T-helper 1 cell treated with Interleukin-12 subunit alpha and Interleukin-12 subunit beta and Interleukin-4 antibody, amounts not matched to agents 30 ng/mL and 1 ng/mL, for 36 hours (primary cell): ENCODE measurements around the gene INTS15. TPM values are rescaled to one million over a fixed set of nuclear protein-coding genes. Genes with fewer than 3 reads are reported as not detected.
"Not testable (repeated sequence)": the region's sequence is repeated elsewhere in the genome, so short reads cannot be mapped to it uniquely, and the experiment has no call there.

ENCODE experiments used
- intact Hi-C: fragments of 100-400 bp; cut with micrococcal nuclease; formaldehyde crosslinking; loops from one replicate; pipeline ENCODE4 v1.15.1; 2024
- total RNA-seq: library from RNA; stranded (reverse); gene quantifications from 2 replicates; pipeline ENCODE4 v1.2.3, GENCODE V29; 2022

INTS15 gene
- total RNA-seq, 1 donor from 2014 or later = 41.8 TPM

DNA sequence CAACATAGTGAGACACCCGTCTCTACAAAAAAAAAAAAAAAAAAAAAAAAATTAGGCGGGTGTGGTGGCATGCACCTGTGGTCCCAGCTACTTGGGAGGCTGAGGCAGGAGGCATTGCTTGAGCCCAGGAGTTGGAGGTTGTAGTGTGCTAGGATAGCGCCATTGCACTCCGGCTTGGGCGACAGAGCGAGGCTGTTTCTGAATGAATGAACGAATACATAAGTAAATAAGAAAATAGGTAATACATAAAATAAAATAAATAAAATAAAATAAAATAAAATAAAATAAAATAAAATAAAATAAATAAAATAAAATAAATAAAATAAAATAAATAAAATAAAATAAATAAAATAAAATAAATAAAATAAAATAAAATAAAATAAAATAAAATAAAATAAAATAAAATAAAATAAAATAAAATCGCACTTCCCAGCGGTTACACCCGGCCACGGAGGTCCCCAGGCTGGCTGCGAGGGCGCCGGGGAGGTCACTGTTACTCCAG, 12.9 kb upstream of the INTS15 start:
- intact Hi-C loops = loop anchor here (1.0 to 5.0 kb wide), 5 partner anchors 13 to 1390 kb away; partner anchors contain the start of genes GLCCI1, INTS15 and ZNF12

DNA sequence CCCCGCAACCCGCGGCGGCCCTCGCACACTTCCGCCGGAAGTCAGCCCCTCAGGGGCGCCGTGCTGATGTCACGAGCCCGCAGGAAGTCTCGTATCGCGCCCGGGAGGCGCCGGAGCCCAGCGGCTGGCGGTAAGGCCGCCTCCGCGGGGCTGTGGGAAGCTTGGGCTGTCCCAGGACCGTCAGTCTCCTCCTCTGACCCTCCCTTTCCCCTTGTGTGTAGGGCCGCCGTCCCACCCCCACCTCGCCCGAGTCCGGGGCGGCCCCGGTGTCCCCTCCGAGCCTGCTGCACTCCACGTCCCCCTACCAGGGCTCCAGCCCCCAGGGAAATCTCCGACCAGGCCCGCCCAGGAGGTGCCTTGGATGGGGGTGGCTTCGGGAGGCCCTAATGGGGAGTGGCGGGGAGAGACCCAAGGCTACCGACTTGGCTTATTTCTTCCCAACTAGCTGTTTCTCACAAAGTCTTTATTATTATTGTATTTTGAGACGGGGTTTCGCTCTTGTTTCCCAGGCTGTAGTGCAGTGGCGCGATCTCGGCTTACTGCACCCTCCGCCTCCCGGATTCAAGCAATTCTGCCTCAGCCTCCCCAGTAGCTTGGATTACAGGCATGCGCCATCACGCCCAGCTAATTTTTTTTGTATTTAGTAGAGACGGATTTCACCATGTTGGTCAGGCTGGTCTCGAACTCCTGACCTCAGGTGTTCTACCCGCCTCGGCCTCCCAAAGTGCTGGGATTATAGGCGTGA, 12.3 kb upstream of the INTS15 start, which contains the start of gene ZDHHC4:
TSS of gene ZDHHC4 (plus strand) at position 86 of the 745 bp plus-strand sequence. CDS start 3,108 bp downstream, outside the sequence.
- intact Hi-C loops = loop anchor here (1.0 to 5.0 kb wide), 5 partner anchors 13 to 1390 kb away; partner anchors contain the start of genes GLCCI1, INTS15 and ZNF12

DNA sequence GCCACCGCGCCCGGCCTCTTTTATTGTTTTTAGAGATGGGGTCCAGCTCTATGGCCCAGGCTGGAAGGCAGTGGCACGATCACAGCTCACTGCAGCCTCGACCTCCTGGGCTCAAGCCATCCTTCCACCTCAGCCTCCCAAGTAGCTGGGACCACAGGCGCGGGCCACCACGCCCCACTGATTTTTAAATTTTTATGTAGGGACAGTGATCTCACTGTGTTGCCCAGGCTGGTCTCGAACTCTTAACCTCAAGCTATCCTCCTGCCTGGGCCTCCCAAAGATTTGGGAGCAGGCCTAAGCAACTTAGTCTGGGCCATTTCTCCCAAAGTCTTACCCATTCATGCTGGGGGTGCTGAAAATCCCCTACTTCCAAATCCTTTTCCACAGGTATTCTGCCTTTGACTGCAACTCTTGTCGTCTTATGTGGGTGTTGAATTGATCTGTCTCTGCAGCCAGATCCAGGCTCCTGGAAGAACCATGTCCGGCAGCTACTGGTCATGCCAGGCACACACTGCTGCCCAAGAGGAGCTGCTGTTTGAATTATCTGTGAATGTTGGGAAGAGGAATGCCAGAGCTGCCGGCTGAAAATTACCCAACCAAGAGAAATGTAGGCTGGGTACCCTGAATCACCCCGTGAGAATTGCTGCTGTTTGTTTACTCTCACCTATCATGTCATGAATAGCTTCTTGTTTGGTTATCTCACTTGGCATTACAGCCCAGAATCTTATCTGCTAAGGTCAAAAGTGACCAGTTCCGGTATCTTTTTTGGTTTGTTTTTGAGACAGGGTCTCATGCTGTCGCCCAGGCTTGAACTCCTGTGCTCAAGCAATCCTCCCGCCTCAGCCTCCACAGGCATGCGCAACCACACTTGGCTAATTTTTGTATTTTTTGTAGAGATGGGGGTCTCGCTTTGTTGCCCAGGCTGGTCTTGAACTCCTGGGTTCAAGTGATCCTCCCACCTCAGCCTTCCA, 11.4 kb upstream of the INTS15 start:
- intact Hi-C loops = loop anchor here (5.0 kb wide), 2 partner anchors 149 to 1389 kb away; partner anchors contain the start of gene GLCCI1

DNA sequence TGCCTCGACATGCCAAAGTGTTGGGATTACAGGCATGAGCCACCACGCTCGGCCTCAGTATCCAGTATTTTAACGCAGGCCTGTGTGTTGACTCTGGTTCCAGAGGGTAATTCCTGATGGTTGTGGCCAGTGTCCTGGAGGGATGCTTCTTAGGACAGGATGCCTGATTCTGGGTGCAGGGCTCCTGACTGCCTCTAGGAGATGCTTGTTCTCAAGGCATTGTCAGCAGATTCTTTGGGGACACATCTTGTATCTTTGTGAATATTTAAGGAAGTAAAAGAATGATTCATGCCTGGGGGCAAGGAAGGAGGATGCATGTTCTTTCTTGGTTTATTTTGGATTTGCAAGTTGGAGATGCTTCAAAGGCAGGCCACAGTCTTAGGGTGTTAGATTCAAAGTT, 10.4 kb upstream of the INTS15 start:
- intact Hi-C loops = loop anchor here (5.0 kb wide), 2 partner anchors 148 to 1388 kb away; partner anchors contain the start of gene GLCCI1

DNA sequence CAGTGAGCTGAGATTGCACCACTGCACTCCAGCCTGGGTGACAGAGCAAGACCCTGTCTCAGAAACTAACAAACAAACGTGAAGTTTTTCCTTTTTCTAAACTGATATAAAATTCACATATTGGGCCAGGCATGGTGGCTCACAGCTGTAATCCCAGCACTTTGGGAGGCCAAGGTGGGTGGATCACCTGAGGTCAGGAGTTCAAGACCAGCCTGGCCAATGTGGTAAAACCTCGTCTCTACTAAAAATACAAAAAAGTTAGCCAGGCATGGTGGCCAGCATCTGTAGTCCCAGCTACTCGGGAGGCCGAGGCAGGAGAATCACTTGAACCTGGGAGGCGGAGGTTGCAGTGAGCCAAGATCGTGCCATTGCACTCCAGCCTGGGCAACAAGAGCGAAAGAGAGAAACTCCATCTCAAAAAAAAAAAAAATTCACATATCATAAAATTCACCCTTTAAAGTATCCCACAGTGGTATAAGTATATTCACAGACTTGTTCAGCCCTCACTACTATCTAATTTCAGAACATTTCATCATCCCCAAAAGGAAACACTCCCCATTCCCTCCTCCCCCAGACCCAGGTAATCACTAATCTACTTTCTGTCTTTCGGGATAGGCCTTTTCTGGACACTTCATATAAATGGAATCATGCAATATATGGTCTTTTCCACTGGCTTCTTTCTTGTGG, 3.9 kb upstream of the INTS15 start:
- intact Hi-C loops = not testable (repeated sequence)

DNA sequence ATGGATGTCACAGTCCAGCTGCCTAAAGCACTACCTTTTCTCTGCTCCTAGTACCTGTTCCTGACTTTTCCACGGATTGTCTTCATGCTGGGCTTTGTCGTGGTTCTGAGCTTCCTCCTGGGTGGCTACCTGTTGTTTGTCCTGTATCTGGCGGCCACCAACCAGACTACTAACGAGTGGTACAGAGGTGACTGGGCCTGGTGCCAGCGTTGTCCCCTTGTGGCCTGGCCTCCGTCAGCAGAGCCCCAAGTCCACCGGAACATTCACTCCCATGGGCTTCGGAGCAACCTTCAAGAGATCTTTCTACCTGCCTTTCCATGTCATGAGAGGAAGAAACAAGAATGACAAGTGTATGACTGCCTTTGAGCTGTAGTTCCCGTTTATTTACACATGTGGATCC, 1.3 kb upstream of the INTS15 start:
- intact Hi-C loops = no loop called here

DNA sequence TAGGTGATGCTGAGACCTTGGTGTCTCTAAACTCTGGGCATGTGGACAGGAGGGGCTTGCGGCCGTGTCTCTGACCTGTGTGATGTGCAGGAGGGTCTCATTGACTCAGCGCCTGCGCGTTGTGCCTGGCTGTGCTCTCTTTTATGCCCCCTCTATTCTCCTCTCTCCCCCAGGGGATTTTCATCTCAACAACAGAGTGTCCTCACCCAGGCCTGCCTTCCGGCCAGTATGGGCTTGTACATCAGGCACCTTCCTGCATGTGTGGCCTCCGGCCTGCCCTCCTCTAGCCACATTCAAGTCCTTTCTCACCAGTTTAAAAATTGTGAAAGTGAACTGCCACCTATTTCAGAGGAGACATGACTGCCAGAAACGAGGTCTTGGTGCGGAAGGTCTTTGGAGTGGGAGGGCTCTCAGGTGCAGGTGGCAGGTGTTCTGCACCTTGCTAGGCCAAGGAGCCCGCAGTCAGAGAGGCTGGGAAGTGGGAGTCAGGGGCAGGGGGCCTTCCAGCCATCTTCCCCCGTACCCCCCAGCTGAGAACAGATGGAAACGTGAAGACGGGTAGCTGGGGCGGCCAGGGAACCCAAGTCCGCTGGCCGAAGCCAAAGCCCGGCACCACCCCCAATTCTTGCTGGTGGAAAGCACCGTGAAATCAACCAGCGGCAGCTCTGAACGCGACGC, 531 bp upstream of the INTS15 start:
- intact Hi-C loops = no loop called here

DNA sequence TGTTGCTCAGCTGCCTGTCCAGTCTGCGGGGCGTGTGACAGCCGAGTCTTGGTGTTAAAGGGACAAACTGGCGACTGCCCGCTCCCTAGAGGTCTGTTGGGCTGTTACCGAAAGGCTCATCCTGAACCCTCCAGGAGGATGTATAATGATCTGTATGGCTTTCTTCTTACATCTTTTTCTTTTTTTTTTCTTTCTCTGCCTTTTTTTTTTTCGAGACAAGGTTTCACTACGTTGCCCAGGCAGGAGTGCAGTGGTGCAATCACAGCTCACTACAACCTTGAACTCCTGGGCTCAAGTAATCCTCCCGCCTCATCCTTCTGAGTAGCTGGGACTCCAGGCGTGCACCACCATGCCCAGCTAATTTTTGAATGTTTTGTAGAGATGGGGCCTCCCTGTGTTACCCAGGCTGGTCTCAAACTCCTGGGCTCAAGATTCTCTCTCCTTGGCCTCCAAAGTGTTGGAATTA, 857 bp downstream of the INTS15 start:
- intact Hi-C loops = loop anchor here (1.0 kb wide), 6 partner anchors 13 to 1050 kb away; partner anchors contain the start of genes UMAD1 and ZDHHC4

DNA sequence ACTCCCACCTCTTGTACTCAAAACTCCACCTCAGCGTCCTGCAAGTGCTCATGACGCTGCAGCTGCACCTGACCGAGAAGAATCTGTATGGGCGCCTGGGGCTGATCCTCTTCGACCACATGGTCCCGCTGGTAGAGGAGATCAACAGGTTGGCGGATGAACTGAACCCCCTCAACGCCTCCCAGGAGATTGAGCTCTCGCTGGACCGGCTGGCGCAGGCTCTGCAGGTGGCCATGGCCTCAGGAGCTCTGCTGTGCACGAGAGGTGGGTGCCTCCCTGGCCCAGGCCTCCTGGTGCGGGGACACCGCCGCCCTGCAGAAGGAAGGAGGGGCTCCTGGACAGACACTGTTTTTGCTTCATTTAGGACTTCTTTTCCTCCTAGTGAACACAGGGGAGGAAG, 10.3 kb downstream of the INTS15 start:
- intact Hi-C loops = no loop called here

DNA sequence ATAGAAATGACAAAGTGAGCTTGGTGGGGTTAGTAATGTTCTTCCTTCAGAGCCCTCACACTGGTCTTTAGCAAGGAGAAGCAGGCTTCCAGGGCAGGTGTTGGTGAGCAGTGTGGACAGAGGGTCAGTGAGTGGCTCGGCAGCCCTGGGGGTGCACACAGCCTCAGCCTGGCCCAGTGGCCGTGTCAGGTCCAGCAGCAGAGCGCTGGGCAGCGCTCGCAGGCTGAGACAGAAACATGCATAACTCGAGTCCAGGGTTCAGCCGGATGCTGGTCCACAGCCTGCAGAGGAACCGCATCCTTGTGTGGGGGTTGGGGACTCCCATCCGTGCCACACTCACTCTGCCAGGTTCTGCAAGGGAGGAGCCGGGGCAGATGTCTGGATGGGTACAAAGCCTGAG, 14.6 kb downstream of the INTS15 start:
- intact Hi-C loops = no loop called here

DNA sequence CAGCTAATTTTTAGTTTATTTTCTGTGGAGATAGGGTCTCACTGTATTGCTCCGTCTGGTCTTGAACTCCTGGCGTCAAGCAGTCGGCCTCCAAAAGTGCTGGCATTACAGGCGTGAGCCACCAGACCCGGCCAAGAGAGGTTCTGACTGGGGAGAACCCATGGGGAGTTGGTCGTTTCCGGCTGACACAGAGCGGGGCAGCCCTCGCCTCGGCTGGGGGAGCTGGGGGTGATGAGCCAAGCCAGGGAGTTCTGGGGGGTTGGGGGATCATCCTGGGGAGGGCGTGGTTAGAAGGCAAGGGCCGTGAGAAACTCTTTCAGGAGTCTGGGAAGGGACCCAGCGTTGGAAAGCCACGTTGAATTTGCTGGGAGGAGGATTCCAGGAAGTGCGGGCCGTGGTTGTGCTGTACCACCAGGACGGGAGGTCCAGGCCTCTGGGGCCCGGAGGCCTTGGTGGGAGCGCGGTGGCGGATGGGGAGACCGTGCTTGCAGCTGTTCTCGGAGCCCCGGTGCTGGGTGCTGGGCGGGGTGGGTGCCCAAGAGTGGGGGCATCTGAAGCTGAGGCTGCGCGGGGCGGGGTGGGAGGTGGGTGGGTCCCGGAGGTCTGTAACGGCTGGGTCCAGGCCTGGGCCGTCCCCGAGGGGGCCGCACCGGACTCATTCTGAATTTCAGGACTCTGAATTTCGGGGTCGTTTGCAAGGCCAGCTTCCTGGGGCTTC, 17.2 kb downstream of the INTS15 start:
- intact Hi-C loops = no loop called here

DNA sequence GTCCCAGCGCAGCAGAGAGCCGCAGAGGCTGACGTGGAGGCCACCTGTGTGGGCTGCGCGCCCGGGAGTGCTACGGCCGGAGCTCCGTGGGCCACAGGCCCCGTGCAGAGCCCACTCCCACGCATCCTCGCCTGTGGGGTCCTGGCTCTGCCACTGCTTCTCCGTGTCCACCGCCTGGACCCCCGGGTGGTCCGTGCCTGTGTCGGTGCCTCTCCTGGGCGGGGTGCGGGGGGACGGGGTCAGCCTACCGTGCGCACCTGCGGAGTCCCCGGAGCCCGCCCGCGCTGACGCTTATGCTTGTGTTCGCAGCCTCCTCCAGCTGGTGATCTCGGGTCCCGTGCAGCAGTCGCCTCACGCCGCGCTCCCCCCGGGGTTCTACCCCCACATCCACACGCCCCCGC, 17.8 kb downstream of the INTS15 start:
- intact Hi-C loops = no loop called here

DNA sequence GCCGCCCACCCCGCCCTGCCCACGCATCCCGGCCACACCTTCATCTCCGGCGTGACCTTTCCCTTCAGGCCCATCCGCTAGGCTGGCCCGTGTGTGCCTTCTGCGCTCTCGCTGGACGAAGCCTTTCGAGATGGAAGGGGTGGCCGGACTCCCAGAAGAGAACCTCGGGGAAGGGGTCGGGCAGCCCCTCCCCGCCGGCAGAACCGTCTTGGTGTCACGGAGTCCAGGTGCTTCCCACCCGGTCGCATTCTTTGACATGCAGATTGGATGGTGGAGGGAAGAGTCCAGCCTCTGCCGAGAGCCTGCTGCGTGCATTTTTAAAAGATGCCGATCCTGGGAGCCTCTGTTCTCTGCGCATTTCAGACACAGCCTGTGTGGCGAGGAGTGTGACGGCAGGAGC, 18.3 kb downstream of the INTS15 start:
- intact Hi-C loops = no loop called here

DNA sequence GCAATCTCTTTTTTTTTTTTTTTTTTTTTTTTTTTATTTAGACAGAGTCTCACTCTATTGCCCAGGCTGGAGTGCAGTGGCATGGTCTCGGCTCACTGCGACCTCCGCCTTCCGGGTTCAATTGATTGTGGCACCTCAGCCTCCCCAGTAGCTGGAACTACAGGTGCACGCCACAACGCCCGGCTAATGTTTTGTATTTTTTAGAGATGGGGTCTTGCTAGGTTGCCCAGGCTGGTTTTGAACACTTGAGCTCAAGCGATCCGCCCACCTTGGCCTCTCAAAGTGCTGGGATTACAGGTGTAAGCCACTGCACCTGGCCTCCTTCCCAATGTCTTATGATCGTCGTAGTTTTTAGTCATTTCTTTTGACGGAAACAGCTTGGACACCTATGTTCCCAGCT, 19.0 kb downstream of the INTS15 start:
- intact Hi-C loops = no loop called here

DNA sequence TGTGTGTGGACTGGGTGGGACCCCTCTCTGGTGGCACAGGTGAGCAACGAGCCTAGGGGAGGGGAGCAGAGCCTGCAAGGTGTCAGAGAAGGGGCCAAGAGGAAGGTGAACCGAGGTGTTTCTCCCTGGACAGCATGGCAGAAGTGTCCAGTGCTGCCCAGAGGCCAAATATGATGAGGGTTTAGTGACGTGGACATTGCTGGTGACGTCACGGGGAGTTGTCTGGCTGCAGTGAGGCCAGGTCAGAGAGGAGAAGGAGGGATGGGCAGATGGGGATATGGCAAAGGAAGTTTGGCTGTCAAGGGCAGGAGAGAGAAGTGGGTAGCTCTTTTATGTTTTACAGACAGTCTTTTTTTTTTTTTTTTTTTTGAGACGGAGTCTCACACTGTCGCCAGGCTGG, 23.0 kb downstream of the INTS15 start:
- intact Hi-C loops = no loop called here

DNA sequence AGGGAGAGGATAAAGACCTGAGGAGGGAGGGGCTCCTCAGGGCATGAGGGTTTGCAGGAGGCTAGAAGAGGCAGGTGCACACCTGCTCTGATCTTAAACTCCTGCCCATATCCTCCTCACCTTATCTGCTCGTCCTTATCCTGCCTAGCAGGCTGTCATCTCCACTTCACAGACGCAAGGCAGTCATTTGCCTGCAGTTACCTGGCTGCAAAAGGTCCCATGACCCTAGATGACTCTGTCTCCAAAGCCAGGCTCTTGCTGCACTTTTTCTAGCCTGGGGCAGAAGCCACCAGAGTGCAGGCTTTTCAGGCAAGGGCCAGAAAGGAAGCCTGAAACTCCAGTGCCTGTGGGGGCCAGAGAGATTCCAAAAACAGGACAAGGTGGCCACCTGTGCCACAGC, 23.9 kb downstream of the INTS15 start:
- intact Hi-C loops = no loop called here

DNA sequence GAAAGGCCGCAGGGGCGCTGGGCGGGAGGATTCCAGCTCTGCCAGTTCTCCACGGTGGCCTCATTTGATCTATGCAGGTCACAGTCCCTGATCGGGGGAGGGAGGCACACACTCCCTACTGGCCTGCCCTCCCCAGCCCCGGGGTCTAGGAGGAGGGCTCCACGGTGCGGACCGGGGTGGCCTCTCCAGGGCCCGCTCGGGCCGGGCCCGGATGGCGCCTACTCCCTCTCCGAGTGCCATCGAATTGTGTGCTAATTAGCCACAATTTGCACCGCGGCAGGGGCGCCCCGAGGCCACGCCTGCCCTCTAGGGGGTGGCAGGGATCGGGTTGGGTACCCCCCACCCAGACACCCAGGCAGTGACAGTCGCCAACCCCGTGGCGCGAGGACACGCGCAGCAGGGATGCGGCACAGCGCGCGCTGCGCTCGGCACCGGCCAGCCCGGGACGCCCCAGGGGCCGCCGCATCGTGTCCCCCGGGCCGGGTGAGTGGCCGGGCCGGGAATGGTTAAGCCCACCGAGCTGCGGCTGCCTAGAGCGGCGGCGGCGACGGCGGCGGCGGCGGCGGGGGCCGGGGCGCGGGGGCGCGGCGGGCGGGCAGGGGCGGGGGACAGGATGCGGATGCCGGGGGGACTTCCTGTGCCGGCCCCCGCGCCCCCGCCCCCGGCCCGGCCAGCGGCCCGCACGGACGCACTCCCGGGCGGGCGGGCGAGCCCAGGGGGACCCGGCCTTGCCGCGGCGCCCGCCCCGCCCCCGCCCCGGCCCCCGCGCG, 25.3 kb downstream of the INTS15 start, which contains the start of gene ZNF853:
TSS of gene ZNF853 (plus strand) at position 658 of the 770 bp plus-strand sequence. CDS start 565 bp downstream, outside the sequence.
- intact Hi-C loops = no loop called here

DNA sequence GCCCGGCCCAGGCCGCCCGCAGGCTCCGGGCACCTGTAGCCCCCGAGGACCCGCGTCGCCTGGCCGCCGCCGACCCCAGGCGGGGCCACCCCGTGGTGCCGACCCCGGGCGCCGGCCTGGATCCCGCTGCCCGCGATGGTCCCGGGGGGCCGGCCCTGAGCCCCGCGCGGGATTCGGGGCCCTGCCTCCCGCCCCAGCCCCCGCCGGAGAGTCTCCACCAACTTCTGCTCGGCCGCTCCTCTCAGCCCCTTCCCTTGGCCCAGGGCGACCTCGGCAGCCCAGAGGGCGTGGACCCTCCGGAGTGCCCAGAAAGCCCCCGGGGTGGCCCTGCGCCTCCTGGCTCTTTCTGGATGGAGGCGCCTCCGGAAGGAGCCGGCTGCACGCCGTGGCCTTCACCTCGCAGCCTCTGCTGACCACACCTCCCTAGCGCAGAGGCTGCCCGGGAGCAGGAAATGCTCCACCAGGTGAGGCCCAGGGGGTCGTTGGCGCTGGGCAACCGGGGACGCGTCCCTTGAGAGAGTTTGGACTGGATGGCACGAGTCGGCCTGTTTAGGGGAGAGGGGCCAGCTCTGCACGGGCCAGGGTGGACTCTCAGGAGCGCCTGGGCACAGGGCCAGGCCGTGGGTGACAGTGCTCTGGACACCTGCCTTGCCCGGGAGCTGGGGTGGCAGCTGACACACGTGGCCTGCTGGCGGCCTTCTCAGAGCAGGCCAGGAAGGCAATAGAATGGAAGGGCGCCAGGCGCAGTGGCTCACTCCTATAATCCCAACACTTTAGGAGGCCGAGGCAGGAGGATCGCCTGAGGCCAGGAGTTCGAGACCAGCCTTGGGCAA, 26.1 kb downstream of the INTS15 start:
- intact Hi-C loops = no loop called here
